AG04450 (cell line): Measurements from ENCODE around the gene LIFR. TPM values are rescaled to one million over a fixed set of nuclear protein-coding genes. Genes with fewer than 3 reads are reported as not detected.

Source experiments
- CTCF ChIA-PET: fragments of 300-600, 350-600 bp; formaldehyde crosslinking; extraction: SDS; loops from one replicate; lab custom pipeline; 2022; ENCODE audit warnings: antibody characterized with exemption, inconsistent platforms; lab: Charles Lee
- POLR2A ChIA-PET: fragments of 350-600 bp; formaldehyde crosslinking; extraction: SDS; loops from one replicate; lab custom pipeline; 2021; ENCODE audit warnings: antibody characterized with exemption, inconsistent platforms; lab: Yijun Ruan, JAX
- DNase-seq: peaks from one replicate; pipeline ENCODE4 v3.0.0-alpha.2; 2011; ENCODE audit warnings: low read depth, low spot score
- H3K27ac ChIP-seq: one replicate; pipeline ENCODE4 v1.5.1; 2012; ENCODE audit warnings: low read depth, low read length, control low read depth
- H3K27me3 ChIP-seq: one replicate; pipeline ENCODE4 v1.6.0; 2012; ENCODE audit warnings: low read length; ENCODE audit not compliant: control insufficient read depth, insufficient read depth
- H3K4me3 ChIP-seq: 2 replicates; pipeline ENCODE4 v1.5.1; 2011; ENCODE audit warnings: mild to moderate bottlenecking, low read depth, low read length, control low read depth
- H3K9me3 ChIP-seq: 2 replicates; pipeline ENCODE4 v1.5.1; 2012; ENCODE audit warnings: low read length; ENCODE audit not compliant: control insufficient read depth, insufficient read depth
- CTCF ChIP-seq: IDR thresholded peaks from 2 replicates; pipeline ENCODE4 v1.5.1; 2011; ENCODE audit warnings: low read depth, low read length, control low read depth, inconsistent platforms
- polyA plus RNA-seq: library from polyadenylated mRNA; depleted of rRNA; stranded (reverse); fragments of >200 nt; gene quantifications from 2 replicates; pipeline ENCODE4 v1.2.3, GENCODE V29; 2011

LIFR gene
- polyA plus RNA-seq, 1 experiment, result 18.6 TPM

DNA sequence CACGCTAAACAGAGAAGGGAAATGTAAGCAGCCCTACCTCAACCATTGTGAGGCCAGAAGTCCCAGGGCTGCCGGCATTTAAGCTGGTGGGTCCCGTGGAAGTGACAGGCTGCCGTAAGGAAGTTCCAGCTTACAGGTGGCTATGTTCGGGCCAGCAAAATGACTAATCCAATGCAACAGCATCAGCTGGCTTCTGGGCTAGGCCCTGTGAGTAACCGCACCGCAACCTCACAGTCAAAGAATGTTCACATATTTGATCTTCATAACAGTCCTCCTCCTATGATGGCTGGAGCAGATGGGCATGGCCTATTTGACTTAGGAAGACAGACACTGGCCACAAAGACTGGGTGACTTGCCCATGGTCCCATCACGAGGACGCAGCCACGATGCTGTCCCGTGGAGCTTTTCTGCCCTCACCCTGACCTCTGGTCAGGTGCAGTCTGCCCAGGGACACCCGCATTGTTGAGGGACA lies 88.2 kb downstream of the LIFR start:
- CTCF ChIA-PET, result interaction anchor here (1.1 to 3.6 kb wide), 5 partner anchors 26 to 342 kb away, joined by 4 to 30 read pairs (median 10); no protein-coding TSS in a partner anchor
- Histone ChIP-seq H3K9me3 (peaks cover 3% of the 10 kb centered on the region; the same call in 1 of the 2 replicates), H3K27me3 (no peaks in the 10 kb centered on the region), H3K4me3 (no peak overlapping the region), H3K27ac (peak overlapping the region; percentile 77)
- DNase-seq, result peak; percentile 85
- TF ChIP-seq CTCF, result no peak
- POLR2A ChIA-PET, result interaction anchor here (1.1 to 1.8 kb wide), 5 partner anchors 27 to 297 kb away, joined by 3 to 9 read pairs (median 4); no protein-coding TSS in a partner anchor

DNA sequence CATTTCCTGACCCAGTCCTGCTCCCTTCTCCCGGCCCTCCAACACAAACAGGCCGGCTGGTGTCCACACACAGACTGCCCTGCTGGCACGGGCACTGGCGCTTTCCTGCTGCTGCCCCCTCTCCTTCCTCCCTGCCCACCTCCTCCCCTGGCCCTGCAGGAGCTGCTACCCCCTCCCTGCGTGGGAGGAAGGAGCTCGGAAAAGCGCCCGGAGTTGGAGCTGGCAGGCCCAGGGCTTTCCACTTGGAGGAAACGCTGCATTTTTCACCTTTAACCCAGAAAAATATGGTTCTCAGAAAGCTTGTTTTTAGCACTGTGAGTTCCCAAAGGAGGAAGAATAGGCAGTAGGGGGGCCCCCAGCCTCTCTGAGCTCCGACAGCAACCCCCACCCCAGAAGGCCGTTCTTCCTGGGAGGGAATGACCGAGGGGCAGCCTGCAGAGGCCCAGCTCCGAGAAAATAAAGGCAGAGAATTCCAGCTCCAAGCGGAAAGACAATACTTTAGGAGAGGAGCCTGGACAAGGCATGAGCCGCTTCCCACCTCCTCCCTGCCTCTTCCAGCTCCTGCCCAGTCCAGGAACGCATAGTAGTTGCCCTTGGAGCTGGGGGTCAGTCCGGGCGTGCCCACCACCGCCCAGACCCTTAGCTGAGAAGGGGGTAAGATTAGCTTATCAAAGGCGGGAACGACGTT lies 88.9 kb downstream of the LIFR start:
- Histone ChIP-seq H3K27me3 (no peaks in the 10 kb centered on the region), H3K27ac (peak overlapping the region; percentile 66), H3K9me3 (peaks cover 3% of the 10 kb centered on the region; the same call in 1 of the 2 replicates), H3K4me3 (peak overlapping the region; percentile 34)
- ChIA-PET CTCF (interaction anchor here (0.6 to 3.6 kb wide), 9 partner anchors 25 to 342 kb away, joined by 3 to 30 read pairs (median 4); no protein-coding TSS in a partner anchor), POLR2A (interaction anchor here (0.8 to 1.8 kb wide), 7 partner anchors 26 to 377 kb away, joined by 3 to 9 read pairs (median 3); no protein-coding TSS in a partner anchor)
- no peak for TF ChIP-seq CTCF
- no peak for DNase-seq

- Histone ChIP-seq H3K4me3 (no peak overlapping the region), H3K9me3 (peaks cover 3% of the 10 kb centered on the region; the same call in 1 of the 2 replicates), H3K27me3 (no peaks in the 10 kb centered on the region), H3K27ac (peak overlapping the region; percentile 66)
- TF ChIP-seq CTCF, result no peak
- POLR2A ChIA-PET, result interaction anchor here (0.8 to 1.7 kb wide), 4 partner anchors 25 to 378 kb away, joined by 3 to 4 read pairs (median 3); no protein-coding TSS in a partner anchor
- CTCF ChIA-PET, result interaction anchor here (0.6 to 3.6 kb wide), 8 partner anchors 25 to 343 kb away, joined by 3 to 30 read pairs (median 4); no protein-coding TSS in a partner anchor
- DNase-seq, result no peak
These were observed 89.8 kb downstream of the LIFR start for GRCh38 chr5:38466424-38467189.

DNA sequence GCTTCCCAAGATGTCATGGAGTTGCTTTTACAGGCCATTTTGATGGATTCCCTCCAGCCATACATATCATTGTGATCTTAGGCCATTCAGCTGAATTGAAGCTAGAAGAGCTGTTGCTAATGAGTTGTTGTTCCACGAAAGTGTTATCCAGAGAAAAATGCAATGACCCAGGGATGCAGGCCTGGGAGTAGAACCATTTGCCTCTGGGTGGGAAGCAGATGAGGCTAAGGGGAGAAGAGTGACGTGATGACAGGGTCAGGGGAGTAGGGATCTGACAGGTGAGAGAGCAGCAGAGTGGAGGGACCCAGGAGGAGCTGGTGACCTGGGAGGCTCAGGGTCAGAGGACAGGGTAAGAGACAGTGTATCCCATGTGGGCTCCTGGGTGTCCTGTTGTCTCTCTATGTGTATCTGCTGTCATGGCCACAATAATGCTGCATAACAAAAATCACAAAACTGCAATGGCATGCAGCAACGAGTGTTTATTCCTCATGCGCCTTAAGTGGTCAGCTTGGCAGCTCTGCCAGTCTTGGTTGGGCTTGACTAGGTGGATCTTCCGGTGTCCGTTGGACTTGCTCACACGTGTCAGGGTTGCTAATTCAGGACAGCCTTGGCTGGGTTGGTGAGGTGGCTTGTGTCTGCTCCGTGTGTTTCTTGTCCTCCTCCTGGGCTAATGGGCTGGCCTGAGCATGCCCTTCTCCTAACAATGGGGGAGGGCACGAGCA lies 90.6 kb downstream of the LIFR start:
- POLR2A ChIA-PET, result interaction anchor here (2.0 kb wide), 1 partner anchor 344 kb away, joined by 6 read pairs; no protein-coding TSS in a partner anchor
- no peak overlapping the region for H3K27ac ChIP-seq
- CTCF ChIA-PET, result interaction anchor here (3.6 to 4.4 kb wide), 3 partner anchors 24 to 344 kb away, joined by 30 to 34 read pairs (median 31); no protein-coding TSS in a partner anchor
- H3K9me3 ChIP-seq, result peaks cover 3% of the 10 kb centered on the region; the same call in 1 of the 2 replicates
- no peaks in the 10 kb centered on the region for H3K27me3 ChIP-seq
- H3K4me3 ChIP-seq, result no peak overlapping the region
- no peak for DNase-seq
- no peak for TF ChIP-seq CTCF
